ENCODE data around the gene PHACTR3. TPM values are rescaled to one million over a fixed set of nuclear protein-coding genes. Genes with fewer than 3 reads are reported as not detected.

PHACTR3 gene
- total RNA-seq, 1 experiment from 2014 or later, result not detected

DNA sequence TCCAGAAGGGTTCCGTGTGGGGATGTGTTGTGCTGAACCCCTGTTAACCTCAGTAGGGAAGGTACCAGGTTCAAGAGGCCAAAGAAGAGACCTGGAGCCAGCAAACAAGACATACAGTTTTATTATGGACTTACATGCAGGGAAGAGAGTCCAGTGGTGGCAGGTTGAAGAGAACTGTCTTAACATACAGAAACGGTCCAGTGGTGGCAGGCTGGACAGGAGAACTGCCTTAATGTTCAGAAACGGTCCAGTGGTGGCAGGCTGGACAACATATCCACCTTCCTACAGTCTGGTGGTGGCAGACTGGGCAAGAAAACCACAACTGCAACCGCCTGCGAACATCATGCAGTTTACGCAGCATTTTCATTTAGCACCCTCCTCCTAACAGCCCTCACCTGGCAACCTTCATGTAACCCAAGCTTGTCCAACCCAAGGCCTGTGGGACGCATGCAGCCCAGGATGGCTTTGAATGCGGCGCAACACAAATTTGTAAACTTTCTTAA lies 75.9 kb downstream of the PHACTR3 start:
- Histone ChIP-seq H3K9me2 (ENCODE audit: insufficient read depth) (no peaks in the 10 kb centered on the region), H3K4me1 (ENCODE audit: control insufficient read depth in 1 of 2, insufficient read depth in 2 of 2, low read length in 2 of 2) (no peaks in the 10 kb centered on the region), H3K79me2 (ENCODE audit: insufficient read depth, low read length) (no peaks in the 10 kb centered on the region), H3K27ac (ENCODE audit: low read depth, low read length) (no peak overlapping the region), H3K27me3 (ENCODE audit: insufficient read depth, low read length) (peaks cover 63% of the 10 kb centered on the region), H4K20me1 (ENCODE audit: insufficient read depth) (no peaks in the 10 kb centered on the region), H3K36me3 (ENCODE audit: control insufficient read depth in 1 of 2, insufficient read depth in 2 of 2, low read length in 2 of 2) (no peaks in the 10 kb centered on the region), H3K4me2 (ENCODE audit: low read length) (no peak overlapping the region), H3K9me3 (ENCODE audit: control insufficient read depth in 1 of 2, insufficient read depth in 1 of 2, low read depth in 1 of 2, low read length in 2 of 2) (no peaks in the 10 kb centered on the region), H2AFZ (ENCODE audit: low read depth, low read length, poor library complexity, severe bottlenecking) (no peak overlapping the region), H3K4me3 (replicated peaks in 1 of 2; ENCODE audit: low read depth in 1 of 2, low read length in 2 of 2) (no peak overlapping the region), H3K9ac (ENCODE audit: low read length) (no peak overlapping the region)
- CTCF ChIA-PET, result no interaction called here
- POLR2A ChIA-PET, result no interaction called here
- RAD21 ChIA-PET (ENCODE audit: low non-redundant PET in 1 of 2, low total read pairs in 2 of 2, uncharacterized antibody in 2 of 2, unreplicated experiment in 2 of 2), result no interaction called here
- ATAC-seq, result no peak
- no TSS peak for BruUV-seq (replicated peaks)
- intact Hi-C loops (cut with micrococcal nuclease), result no loop called here
- TF ChIP-seq JUND (IDR thresholded peaks at IDR 0.05) (no peak), CEBPB (IDR thresholded peaks at IDR 0.05; ENCODE audit: low read depth) (no peak), SRF (IDR thresholded peaks at IDR 0.05; ENCODE audit: low read depth) (no peak), ZNF274 (IDR thresholded peaks at IDR 0.05; ENCODE audit: low read depth, low read length) (no peak), FOSL1 (IDR thresholded peaks at IDR 0.05; ENCODE audit: low read depth) (no peak), ELF1 (IDR thresholded peaks at IDR 0.05; ENCODE audit: borderline replicate concordance, low read depth) (no peak), POLR2AphosphoS5 (IDR thresholded peaks at IDR 0.05; ENCODE audit: low read depth, low read length) (no peak), ZFX (IDR thresholded peaks at IDR 0.05) (no peak), EZH2phosphoT487 (IDR thresholded peaks at IDR 0.05; ENCODE audit: borderline replicate concordance) (no peak), SIN3A (IDR thresholded peaks at IDR 0.05; ENCODE audit: low read depth) (no peak), POLR2A (IDR thresholded peaks at IDR 0.05; ENCODE audit: borderline replicate concordance, extremely low read depth, insufficient read depth, insufficient read length) (no peak), YY1 (IDR thresholded peaks at IDR 0.05; ENCODE audit: extremely low read depth, insufficient replicate concordance, low read depth, low read length) (no peak), EZH2 (IDR thresholded peaks at IDR 0.05) (no peak)
- TF ChIP-seq, protein P1, sequence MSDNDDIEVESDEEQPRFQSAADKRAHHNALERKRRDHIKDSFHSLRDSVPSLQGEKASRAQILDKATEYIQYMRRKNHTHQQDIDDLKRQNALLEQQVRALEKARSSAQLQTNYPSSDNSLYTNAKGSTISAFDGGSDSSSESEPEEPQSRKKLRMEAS (IDR thresholded peaks at IDR 0.05), result no peak
- TF ChIP-seq, protein P2, sequence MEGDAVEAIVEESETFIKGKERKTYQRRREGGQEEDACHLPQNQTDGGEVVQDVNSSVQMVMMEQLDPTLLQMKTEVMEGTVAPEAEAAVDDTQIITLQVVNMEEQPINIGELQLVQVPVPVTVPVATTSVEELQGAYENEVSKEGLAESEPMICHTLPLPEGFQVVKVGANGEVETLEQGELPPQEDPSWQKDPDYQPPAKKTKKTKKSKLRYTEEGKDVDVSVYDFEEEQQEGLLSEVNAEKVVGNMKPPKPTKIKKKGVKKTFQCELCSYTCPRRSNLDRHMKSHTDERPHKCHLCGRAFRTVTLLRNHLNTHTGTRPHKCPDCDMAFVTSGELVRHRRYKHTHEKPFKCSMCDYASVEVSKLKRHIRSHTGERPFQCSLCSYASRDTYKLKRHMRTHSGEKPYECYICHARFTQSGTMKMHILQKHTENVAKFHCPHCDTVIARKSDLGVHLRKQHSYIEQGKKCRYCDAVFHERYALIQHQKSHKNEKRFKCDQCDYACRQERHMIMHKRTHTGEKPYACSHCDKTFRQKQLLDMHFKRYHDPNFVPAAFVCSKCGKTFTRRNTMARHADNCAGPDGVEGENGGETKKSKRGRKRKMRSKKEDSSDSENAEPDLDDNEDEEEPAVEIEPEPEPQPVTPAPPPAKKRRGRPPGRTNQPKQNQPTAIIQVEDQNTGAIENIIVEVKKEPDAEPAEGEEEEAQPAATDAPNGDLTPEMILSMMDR (IDR thresholded peaks at IDR 0.05 in 2 of 3, conservative IDR thresholded peaks at IDR 0.05 in 1 of 3; ENCODE audit: borderline replicate concordance in 1 of 3, insufficient read depth in 1 of 3, low read depth in 2 of 3, low read length in 2 of 3), result no peak
- TF ChIP-seq, protein P3, sequence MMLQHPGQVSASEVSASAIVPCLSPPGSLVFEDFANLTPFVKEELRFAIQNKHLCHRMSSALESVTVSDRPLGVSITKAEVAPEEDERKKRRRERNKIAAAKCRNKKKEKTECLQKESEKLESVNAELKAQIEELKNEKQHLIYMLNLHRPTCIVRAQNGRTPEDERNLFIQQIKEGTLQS (IDR thresholded peaks at IDR 0.05), result no peak
- DNase-seq (ENCODE audit: low read depth, low spot score), result no peak

All from HCT116 (cell line).